ENCODE data around the gene MRPS6.
A peak's percentile ranks its signal among the peaks of the same experiment; 100 is the strongest.

MRPS6 gene

DNA sequence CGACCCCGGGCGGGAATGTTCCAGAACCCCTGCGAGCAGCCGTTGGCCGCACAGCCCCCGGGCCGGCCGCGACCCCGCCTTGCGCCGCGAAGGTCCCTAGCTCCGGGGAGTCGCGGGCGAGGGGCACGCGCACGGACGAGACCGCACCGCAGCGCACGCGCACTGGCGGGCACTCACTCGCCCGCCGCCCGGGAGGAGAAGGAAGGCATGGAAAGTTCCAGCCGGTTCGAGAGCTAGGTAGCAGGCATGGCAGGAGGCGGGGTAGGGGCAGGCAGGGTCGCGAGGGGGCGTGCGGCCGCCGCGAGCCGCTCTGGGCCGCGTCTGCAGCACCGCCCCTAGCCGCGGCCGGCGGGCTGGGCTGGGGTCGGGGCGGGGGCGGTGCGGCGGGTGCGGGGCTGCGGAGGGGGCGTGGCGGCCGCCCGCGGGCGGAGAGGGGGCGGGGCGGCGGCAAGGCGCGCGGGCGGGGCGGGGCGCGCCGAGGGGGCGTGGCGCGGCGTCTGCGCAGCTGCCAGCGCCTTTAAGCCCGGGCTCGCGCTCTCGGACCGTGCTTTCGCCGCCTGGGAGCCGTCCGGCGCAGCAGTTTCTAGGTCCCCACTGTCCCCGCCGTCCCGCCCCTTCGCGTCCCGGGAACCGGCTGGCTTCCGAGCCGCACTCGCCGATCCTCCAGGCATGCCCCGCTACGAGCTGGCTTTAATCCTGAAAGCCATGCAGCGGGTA, at the start of gene MRPS6, which contains the start of gene SLC5A3:
TSS of gene MRPS6 (plus strand) at position 547 of the 717 bp plus-strand sequence. CDS start at position 670, 123 bp downstream.
TSS of gene SLC5A3 (plus strand) at position 547 of the 717 bp plus-strand sequence. CDS start 21,621 bp downstream, outside the sequence.
- peak; percentile 93 for DNase-seq (ENCODE audit: low read depth, low spot score)

- DNase-seq (ENCODE audit: low read depth, low spot score): no peak
Measured at GRCh38 chr21:34023691-34024373, 49.5 kb upstream of the MRPS6 start.

DNA sequence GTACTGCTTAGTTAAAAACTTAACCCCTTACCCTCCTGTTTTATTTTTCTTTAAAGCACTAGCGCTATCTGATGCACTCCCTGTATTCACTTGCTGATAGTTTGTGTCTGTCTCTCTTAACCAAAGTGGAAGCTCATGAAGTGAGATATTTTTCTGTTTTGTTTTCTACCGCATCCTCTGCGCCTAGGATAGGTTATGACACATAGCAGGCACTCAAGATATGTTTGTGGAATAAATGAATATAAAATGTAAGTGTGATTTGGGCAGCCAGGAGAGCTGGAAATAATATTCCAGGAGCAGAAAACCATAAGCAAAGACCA, 49.0 kb upstream of the MRPS6 start:
- no peak for DNase-seq (ENCODE audit: low read depth, low spot score)

- DNase-seq (ENCODE audit: low read depth, low spot score): no peak
Measured at GRCh38 chr21:34027721-34028461, 45.5 kb upstream of the MRPS6 start.

DNA sequence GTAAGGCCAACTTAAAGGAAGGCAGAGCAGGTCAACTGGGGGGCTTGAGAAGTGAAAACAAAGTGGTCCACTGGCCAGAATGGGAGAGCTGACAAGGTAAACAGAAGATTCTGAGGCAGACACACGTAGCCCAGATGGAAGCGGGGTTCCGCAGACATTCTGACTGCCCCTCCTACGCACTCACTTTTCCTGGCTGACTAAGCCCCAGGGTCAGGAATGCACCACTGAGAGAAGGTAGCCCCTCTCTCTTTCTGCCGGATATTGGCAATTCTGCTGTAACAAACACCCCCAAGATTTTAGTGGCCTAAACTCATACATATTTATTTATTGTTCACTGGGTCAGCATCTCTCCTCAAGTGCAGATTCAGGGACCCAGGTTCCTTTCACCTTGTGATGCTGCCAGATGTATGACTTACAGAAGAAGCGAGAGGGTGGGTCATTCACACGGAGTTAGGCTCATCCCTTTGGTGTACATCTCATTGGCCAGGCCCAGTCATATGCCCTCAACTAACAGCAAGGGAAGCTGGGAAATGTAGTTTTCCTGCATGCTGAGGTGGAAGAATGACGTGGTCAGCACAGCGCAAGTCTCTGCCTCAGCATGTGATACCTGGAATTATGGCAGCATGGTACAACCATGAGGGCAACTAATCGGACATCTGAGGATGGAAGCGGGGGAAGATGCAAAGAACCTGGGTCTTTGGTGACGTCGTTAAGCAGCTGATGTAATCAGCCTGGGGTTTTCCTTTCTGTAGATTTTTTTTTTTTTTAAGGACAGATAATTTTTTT, 43.4 kb upstream of the MRPS6 start:
- DNase-seq (ENCODE audit: low read depth, low spot score): peak; percentile 84

DNA sequence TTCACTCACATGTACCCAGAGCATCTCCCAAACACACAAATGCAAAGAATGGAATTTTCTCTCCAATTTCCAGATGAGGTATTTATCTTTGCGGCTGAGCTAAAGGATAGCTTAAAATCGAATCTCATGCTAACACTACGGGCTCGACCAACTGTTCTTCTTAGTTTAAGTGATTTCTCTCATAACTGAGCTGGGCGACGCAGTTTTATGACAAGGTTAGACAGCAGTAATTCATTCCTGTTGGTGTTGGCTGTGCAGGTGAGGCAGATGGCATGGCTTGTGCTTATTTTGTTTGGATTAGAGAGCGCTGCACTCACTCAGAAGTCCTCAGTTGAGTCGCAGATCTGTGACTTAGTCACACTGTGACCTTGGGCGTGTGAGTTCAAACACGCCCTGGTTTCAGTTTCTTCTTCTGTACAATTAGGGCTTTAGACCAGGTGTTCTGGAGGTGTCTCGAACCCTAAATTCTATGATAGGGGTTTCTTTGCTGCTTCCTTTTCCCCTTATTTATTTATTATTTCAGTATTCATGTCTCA, 41.5 kb upstream of the MRPS6 start:
- DNase-seq (ENCODE audit: low read depth, low spot score): no peak

DNA sequence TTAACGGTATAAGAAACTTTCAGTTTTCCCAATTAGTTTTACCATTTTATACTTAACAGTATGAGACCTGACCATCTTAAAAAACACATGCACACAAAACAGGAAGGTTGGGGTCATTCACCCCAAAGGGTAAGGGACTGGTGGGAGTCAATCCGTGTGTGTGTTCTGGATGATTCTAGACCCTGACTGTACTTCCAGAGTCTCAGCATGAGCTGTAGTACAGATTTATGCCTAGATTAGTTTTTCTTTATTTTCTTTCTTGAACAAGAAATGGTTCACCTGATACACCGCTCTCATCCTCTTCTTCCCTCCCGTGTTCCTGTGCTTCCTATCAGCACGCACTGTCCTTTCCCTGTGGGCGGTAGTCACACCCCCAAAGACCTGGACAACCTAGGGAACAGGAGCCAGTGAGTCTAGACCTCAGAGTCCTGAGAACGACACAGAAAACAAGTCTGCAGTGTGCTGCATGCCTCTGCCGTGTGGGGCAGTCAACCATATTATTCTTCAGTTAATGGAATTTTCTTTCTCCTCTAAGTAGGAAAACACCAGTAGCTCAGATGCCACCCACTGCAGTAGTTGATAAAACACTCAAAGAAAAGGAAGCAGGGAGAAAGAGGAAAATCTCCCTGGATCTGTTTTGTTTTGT, 38.9 kb upstream of the MRPS6 start:
- DNase-seq (ENCODE audit: low read depth, low spot score): no peak

DNA sequence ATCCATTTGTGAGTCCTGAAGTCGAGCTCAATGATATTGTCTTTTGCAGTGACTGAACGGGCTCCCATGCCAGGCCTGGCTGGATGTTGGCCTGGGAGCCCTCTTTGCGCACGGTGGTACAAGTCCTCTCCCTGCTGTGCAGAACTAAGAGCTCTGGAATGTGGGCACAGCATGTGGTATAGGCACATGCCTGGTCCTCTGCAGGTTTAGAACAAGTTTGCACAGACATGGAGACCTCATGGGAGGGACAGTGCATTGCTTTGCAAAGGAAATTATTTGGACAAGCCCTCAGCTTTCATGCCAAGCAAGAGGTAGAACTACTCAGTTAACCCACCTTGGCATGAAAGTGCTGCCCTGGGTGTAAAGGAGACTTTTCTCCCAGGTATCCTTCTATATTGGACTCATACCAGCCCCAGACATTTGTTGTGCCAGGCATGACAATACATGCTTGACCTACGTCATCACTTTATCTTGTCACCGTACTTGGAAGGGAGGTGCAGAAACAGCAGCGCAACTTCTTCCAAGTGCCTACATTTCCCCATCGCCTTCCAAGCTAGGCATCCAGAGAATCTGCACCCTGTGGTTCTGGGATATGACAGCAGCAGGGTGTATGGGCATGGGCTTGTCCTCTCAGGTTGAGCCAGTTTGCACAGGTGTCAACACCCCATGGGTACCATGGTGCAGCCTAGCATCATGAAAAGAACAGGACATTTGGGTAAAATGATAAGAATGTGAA, 37.6 kb upstream of the MRPS6 start:
- DNase-seq (ENCODE audit: low read depth, low spot score): no peak

- no peak for DNase-seq (ENCODE audit: low read depth, low spot score)
Measured at GRCh38 chr21:34037009-34037795, 36.2 kb upstream of the MRPS6 start.

DNA sequence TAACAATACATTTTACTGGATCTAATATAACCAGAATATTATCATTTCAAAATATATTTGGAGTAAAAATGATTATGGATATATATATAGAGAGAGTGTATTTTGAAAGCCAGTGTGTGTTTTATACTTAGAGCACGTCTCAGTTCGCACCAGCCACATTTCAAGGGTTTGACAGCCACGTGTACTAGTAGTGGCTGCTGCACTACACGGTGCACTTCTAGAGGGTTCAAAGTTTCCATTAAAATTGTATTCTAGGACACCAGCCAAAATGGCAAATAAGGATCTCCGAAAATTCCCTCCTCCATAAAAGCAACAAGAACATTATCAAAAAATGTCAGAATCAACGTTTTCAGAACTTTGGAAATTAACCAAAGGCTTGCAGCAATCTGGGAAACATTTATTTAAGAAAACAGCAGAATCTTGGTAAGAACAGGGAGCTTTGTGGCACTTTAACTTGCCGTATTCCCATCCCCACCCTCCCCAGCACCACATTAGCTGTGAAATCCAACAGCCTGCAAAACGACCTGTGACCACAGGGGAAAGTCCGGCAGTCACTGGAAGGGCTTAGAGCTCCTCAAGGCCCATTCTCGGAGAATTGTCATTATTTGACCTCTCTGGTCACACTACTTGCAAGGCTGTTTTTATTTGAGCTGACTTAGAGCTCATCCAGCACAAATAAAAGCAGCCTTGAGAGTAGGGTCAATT, 33.5 kb upstream of the MRPS6 start:
- no peak for DNase-seq (ENCODE audit: low read depth, low spot score)

GRCh38 chr21:34042735-34043134, 30.6 kb upstream of the MRPS6 start:
- no peak for DNase-seq (ENCODE audit: low read depth, low spot score)

GRCh38 chr21:34043333-34043732, 30.0 kb upstream of the MRPS6 start:
- DNase-seq (ENCODE audit: low read depth, low spot score): no peak

DNA sequence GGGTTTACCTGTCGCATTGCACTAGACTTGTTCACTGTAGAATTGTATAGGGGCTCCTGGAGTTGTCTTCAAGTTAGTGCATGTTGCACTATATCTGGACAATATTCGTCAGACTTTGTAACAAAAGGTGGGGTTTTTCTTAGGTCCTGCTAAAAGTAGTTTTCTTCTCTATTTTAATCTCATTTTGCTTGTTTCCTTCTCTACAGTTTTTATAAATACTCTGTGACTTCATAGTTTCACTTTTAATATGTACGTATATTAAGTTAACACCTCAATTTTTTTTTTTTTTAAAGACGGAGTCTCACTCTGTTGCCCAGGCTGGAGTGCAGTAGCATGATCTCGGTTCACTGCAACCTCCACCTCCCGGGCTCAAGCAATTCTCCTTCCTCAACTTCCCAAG, 26.5 kb upstream of the MRPS6 start:
- no peak for DNase-seq (ENCODE audit: low read depth, low spot score)

DNA sequence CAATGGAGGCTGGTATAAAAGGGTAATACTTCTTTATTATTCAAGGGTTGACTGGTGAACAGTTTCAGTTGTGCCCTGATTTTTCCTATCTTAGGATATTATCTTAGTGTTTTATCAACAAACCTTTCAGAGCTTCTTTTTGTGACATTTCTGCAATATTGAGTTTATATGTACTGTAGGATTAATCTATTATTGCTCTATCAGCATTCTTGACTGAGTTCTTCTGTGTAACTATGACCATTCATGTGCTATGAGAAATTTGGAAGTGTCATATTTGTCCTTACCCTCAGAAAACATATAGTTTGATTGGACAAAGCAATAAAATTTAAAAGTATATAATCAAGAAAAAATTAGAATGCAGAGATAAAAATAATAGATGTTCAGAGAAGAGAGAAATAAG, 25.5 kb upstream of the MRPS6 start:
- no peak for DNase-seq (ENCODE audit: low read depth, low spot score)

- no peak for DNase-seq (ENCODE audit: low read depth, low spot score)
Measured at GRCh38 chr21:34052171-34052570, 21.2 kb upstream of the MRPS6 start.

GRCh38 chr21:34054259-34054658, 19.1 kb upstream of the MRPS6 start:
- DNase-seq (ENCODE audit: low read depth, low spot score): no peak

- no peak for DNase-seq (ENCODE audit: low read depth, low spot score)
Measured at GRCh38 chr21:34055615-34056014, 17.8 kb upstream of the MRPS6 start.

GRCh38 chr21:34061983-34062382, 11.4 kb upstream of the MRPS6 start:
- DNase-seq (ENCODE audit: low read depth, low spot score): no peak

- no peak for DNase-seq (ENCODE audit: low read depth, low spot score)
Measured at GRCh38 chr21:34065027-34065426, 8.4 kb upstream of the MRPS6 start.
